Measurements from ENCODE around the gene MACROD2. TPM values are rescaled to one million over a fixed set of nuclear protein-coding genes. Genes with fewer than 3 reads are reported as not detected.

The MACROD2 gene
- polyA plus RNA-seq, 1 donor = 5.4 TPM

- no peak overlapping the region for H3K27ac ChIP-seq (ENCODE audit: low read length)
- DNase-seq = no peak
- H3K36me3 ChIP-seq (ENCODE audit: control insufficient read depth, insufficient read depth, low read length) = no peaks in the 10 kb centered on the region
- no peaks in the 10 kb centered on the region for H3K4me1 ChIP-seq (ENCODE audit: control insufficient read depth, insufficient read depth, low read length)
- WGBS (ENCODE audit: insufficient coverage, low lambda C conversion rate) = no CpG with 5 or more reads among the region's 2 CpGs
- H3K9me3 ChIP-seq (ENCODE audit: control insufficient read depth, low read depth, low read length) = no peaks in the 10 kb centered on the region
- no peak overlapping the region for H3K4me3 ChIP-seq (ENCODE audit: low read length)
- no peaks in the 10 kb centered on the region for H3K27me3 ChIP-seq (ENCODE audit: control insufficient read depth, insufficient read depth, low read length)
These were observed 501.7 kb downstream of the MACROD2 start for GRCh38 chr20:14497004-14497403.

- Histone ChIP-seq H3K27me3 (ENCODE audit: control insufficient read depth, insufficient read depth, low read length) (no peaks in the 10 kb centered on the region), H3K4me1 (ENCODE audit: control insufficient read depth, insufficient read depth, low read length) (no peaks in the 10 kb centered on the region), H3K27ac (ENCODE audit: low read length) (no peak overlapping the region), H3K4me3 (ENCODE audit: low read length) (no peak overlapping the region), H3K9me3 (ENCODE audit: control insufficient read depth, low read depth, low read length) (no peaks in the 10 kb centered on the region), H3K36me3 (ENCODE audit: control insufficient read depth, insufficient read depth, low read length) (no peaks in the 10 kb centered on the region)
- WGBS (ENCODE audit: insufficient coverage, low lambda C conversion rate) = no CpG with 5 or more reads among the region's 4 CpGs
- DNase-seq = no peak
These were observed 503.5 kb downstream of the MACROD2 start for GRCh38 chr20:14498772-14499171.

- no peak for DNase-seq
- H3K27me3 ChIP-seq (ENCODE audit: control insufficient read depth, insufficient read depth, low read length) = no peaks in the 10 kb centered on the region
- H3K4me1 ChIP-seq (ENCODE audit: control insufficient read depth, insufficient read depth, low read length) = no peaks in the 10 kb centered on the region
- H3K9me3 ChIP-seq (ENCODE audit: control insufficient read depth, low read depth, low read length) = no peaks in the 10 kb centered on the region
- no peak overlapping the region for H3K27ac ChIP-seq (ENCODE audit: low read length)
- 100% methylated on average over 1 of the region's 1 CpG for WGBS (ENCODE audit: insufficient coverage, low lambda C conversion rate)
- H3K4me3 ChIP-seq (ENCODE audit: low read length) = no peak overlapping the region
- no peaks in the 10 kb centered on the region for H3K36me3 ChIP-seq (ENCODE audit: control insufficient read depth, insufficient read depth, low read length)
These were observed 510.2 kb downstream of the MACROD2 start for GRCh38 chr20:14505476-14505875.

GRCh38 chr20:14507711-14508110 is 512.4 kb downstream of the MACROD2 start:
- DNase-seq = no peak
- no peak overlapping the region for H3K4me3 ChIP-seq (ENCODE audit: low read length)
- H3K27ac ChIP-seq (ENCODE audit: low read length) = no peak overlapping the region
- H3K4me1 ChIP-seq (ENCODE audit: control insufficient read depth, insufficient read depth, low read length) = no peaks in the 10 kb centered on the region
- H3K36me3 ChIP-seq (ENCODE audit: control insufficient read depth, insufficient read depth, low read length) = no peaks in the 10 kb centered on the region
- H3K9me3 ChIP-seq (ENCODE audit: control insufficient read depth, low read depth, low read length) = no peaks in the 10 kb centered on the region
- no CpG with 5 or more reads among the region's 2 CpGs for whole genome bisulfite sequencing (ENCODE audit: insufficient coverage, low lambda C conversion rate)
- no peaks in the 10 kb centered on the region for H3K27me3 ChIP-seq (ENCODE audit: control insufficient read depth, insufficient read depth, low read length)

GRCh38 chr20:14510341-14510740 is 515.0 kb downstream of the MACROD2 start:
- DNase-seq = no peak
- no peak overlapping the region for H3K27ac ChIP-seq (ENCODE audit: low read length)
- no peaks in the 10 kb centered on the region for H3K4me1 ChIP-seq (ENCODE audit: control insufficient read depth, insufficient read depth, low read length)
- no CpG with 5 or more reads among the region's 1 CpG for WGBS (ENCODE audit: insufficient coverage, low lambda C conversion rate)
- no peaks in the 10 kb centered on the region for H3K27me3 ChIP-seq (ENCODE audit: control insufficient read depth, insufficient read depth, low read length)
- no peaks in the 10 kb centered on the region for H3K36me3 ChIP-seq (ENCODE audit: control insufficient read depth, insufficient read depth, low read length)
- no peaks in the 10 kb centered on the region for H3K9me3 ChIP-seq (ENCODE audit: control insufficient read depth, low read depth, low read length)
- no peak overlapping the region for H3K4me3 ChIP-seq (ENCODE audit: low read length)

GRCh38 chr20:14512839-14513238 is 517.5 kb downstream of the MACROD2 start:
- Histone ChIP-seq H3K4me3 (ENCODE audit: low read length) (no peak overlapping the region), H3K4me1 (ENCODE audit: control insufficient read depth, insufficient read depth, low read length) (no peaks in the 10 kb centered on the region), H3K9me3 (ENCODE audit: control insufficient read depth, low read depth, low read length) (no peaks in the 10 kb centered on the region), H3K27me3 (ENCODE audit: control insufficient read depth, insufficient read depth, low read length) (no peaks in the 10 kb centered on the region), H3K36me3 (ENCODE audit: control insufficient read depth, insufficient read depth, low read length) (no peaks in the 10 kb centered on the region), H3K27ac (ENCODE audit: low read length) (no peak overlapping the region)
- DNase-seq = no peak
- WGBS (ENCODE audit: insufficient coverage, low lambda C conversion rate) = 40% methylated on average over 2 of the region's 2 CpGs

DNA sequence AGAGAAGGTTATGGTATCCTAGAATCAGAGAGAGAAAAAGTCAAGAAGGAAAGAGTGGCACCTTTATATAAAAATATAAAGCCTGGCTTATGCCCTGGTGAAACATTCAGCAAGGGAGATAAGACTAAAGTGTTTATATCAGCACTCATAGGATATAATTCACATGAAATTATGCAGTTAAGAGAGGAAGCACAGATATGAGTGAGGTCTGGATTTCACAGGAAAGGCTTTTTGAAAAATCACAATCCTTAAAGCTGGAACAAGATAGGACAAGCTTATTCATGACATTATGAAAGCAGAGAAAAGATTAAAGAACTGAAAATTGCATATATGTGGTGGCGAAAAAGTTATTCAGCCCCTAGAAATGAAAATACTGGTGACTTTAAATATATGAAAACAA is 523.3 kb downstream of the MACROD2 start:
- no peak for DNase-seq
- 100% methylated on average over 1 of the region's 1 CpG for WGBS (ENCODE audit: insufficient coverage, low lambda C conversion rate)
- Histone ChIP-seq H3K9me3 (ENCODE audit: control insufficient read depth, low read depth, low read length) (no peaks in the 10 kb centered on the region), H3K36me3 (ENCODE audit: control insufficient read depth, insufficient read depth, low read length) (no peaks in the 10 kb centered on the region), H3K27ac (ENCODE audit: low read length) (no peak overlapping the region), H3K4me1 (ENCODE audit: control insufficient read depth, insufficient read depth, low read length) (no peaks in the 10 kb centered on the region), H3K4me3 (ENCODE audit: low read length) (no peak overlapping the region), H3K27me3 (ENCODE audit: control insufficient read depth, insufficient read depth, low read length) (no peaks in the 10 kb centered on the region)

DNA sequence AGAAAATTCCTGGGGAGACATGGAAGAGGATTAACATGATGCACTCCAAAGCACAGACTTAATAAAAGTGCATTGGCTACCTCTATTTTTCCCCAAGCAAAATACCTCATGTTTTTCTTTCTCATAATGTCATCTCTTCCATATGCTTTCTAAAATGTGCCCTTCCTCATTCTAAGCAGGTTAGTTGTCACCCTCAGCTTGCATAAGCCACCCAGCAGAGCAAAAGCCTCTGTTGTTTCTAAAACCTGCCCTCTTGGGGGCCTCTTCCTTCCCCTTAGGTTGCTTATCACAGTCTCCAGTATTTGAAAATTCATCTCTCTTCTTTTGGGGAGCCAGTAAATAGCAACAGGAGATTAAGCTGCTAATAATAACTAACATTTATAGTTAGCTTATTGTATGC is 525.7 kb downstream of the MACROD2 start:
- Histone ChIP-seq H3K27me3 (ENCODE audit: control insufficient read depth, insufficient read depth, low read length) (no peaks in the 10 kb centered on the region), H3K9me3 (ENCODE audit: control insufficient read depth, low read depth, low read length) (no peaks in the 10 kb centered on the region), H3K36me3 (ENCODE audit: control insufficient read depth, insufficient read depth, low read length) (no peaks in the 10 kb centered on the region), H3K27ac (ENCODE audit: low read length) (no peak overlapping the region), H3K4me1 (ENCODE audit: control insufficient read depth, insufficient read depth, low read length) (no peaks in the 10 kb centered on the region), H3K4me3 (ENCODE audit: low read length) (no peak overlapping the region)
- no peak for DNase-seq

DNA sequence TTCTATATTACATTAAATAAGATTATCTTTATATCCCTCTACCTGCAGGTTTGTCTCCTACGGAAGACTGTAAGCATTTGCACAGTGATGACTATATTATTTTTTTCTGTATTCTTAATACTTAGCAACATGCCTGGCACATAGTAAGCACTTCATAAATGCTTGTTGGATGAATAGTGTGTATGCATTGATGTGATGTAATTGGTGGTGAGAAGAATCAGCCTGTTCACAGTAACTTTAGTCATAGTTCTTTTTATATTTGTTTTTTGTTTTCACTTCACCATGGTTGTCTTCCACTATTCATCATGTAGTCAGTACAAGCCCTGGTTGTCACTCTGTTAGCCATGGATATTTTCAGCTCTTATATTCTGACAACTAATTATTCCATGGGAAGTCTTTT is 526.1 kb downstream of the MACROD2 start:
- H3K36me3 ChIP-seq (ENCODE audit: control insufficient read depth, insufficient read depth, low read length) = no peaks in the 10 kb centered on the region
- H3K4me3 ChIP-seq (ENCODE audit: low read length) = no peak overlapping the region
- no peak overlapping the region for H3K27ac ChIP-seq (ENCODE audit: low read length)
- no peaks in the 10 kb centered on the region for H3K9me3 ChIP-seq (ENCODE audit: control insufficient read depth, low read depth, low read length)
- WGBS (ENCODE audit: insufficient coverage, low lambda C conversion rate) = no CpG with 5 or more reads among the region's 1 CpG
- no peaks in the 10 kb centered on the region for H3K4me1 ChIP-seq (ENCODE audit: control insufficient read depth, insufficient read depth, low read length)
- H3K27me3 ChIP-seq (ENCODE audit: control insufficient read depth, insufficient read depth, low read length) = no peaks in the 10 kb centered on the region
- no peak for DNase-seq

GRCh38 chr20:14522595-14522994 is 527.3 kb downstream of the MACROD2 start:
- Histone ChIP-seq H3K9me3 (ENCODE audit: control insufficient read depth, low read depth, low read length) (peaks cover 4% of the 10 kb centered on the region), H3K27me3 (ENCODE audit: control insufficient read depth, insufficient read depth, low read length) (no peaks in the 10 kb centered on the region), H3K27ac (ENCODE audit: low read length) (no peak overlapping the region), H3K4me3 (ENCODE audit: low read length) (no peak overlapping the region), H3K4me1 (ENCODE audit: control insufficient read depth, insufficient read depth, low read length) (no peaks in the 10 kb centered on the region), H3K36me3 (ENCODE audit: control insufficient read depth, insufficient read depth, low read length) (no peaks in the 10 kb centered on the region)
- no peak for DNase-seq
- 89% methylated on average over 5 of the region's 5 CpGs for WGBS (ENCODE audit: insufficient coverage, low lambda C conversion rate)

DNA sequence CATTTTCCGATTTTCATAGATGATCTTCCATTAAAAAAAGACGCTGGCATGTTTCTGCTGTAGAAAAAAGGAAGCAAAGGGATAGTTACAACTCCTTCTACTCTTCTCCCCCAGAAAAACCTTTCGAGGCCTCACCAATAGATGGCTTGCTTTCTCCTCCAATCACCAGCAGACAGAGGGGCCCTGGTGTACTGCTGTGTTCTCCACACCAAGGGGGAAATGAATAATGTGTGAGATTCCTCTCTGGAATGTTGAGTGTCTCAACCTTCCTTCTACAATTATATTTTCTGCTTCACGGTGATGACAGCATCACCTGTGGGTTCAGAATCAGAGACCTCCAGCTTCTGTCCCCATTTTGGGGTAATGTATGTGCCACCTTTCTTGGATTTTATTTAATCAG is 527.8 kb downstream of the MACROD2 start:
- no peaks in the 10 kb centered on the region for H3K36me3 ChIP-seq (ENCODE audit: control insufficient read depth, insufficient read depth, low read length)
- H3K4me1 ChIP-seq (ENCODE audit: control insufficient read depth, insufficient read depth, low read length) = no peaks in the 10 kb centered on the region
- H3K27ac ChIP-seq (ENCODE audit: low read length) = no peak overlapping the region
- DNase-seq = no peak
- H3K27me3 ChIP-seq (ENCODE audit: control insufficient read depth, insufficient read depth, low read length) = no peaks in the 10 kb centered on the region
- H3K4me3 ChIP-seq (ENCODE audit: low read length) = no peak overlapping the region
- WGBS (ENCODE audit: insufficient coverage, low lambda C conversion rate) = no CpG with 5 or more reads among the region's 4 CpGs
- peaks cover 4% of the 10 kb centered on the region for H3K9me3 ChIP-seq (ENCODE audit: control insufficient read depth, low read depth, low read length)
